Measurements from ENCODE around the gene OR8B8. TPM values are rescaled to one million over a fixed set of nuclear protein-coding genes. Genes with fewer than 3 reads are reported as not detected.
"Not testable (repeated sequence)": the region's sequence is repeated elsewhere in the genome, so short reads cannot be mapped to it uniquely, and the experiment has no call there.

Gene OR8B8
- not detected for total RNA-seq
- long read RNA-seq, donor 1: 0 reads
- long read RNA-seq, donor 2: 0 reads

GRCh38 chr11:124445646-124446150 is at the start of gene OR8B8:
Gene OR8B8 (minus strand): TSS chr11:124445696. CDS start chr11:124441085, 4,611 bp downstream.
- intact Hi-C loops (cut with DNase I): no loop called here
- no peak for DNase-seq (ENCODE audit: low spot score)

GRCh38 chr11:124493016-124493655 is 47.6 kb upstream of the OR8B8 start:
- no peak for DNase-seq (ENCODE audit: low spot score)
- intact Hi-C loops (cut with DNase I): no loop called here

- intact Hi-C loops (cut with DNase I): no loop called here
- no peak for DNase-seq (ENCODE audit: low spot score)
These were observed 37.9 kb upstream of the OR8B8 start for GRCh38 chr11:124483422-124483821.

GRCh38 chr11:124482362-124483147 is 37.1 kb upstream of the OR8B8 start:
- no peak for DNase-seq (ENCODE audit: low spot score)
- intact Hi-C loops (cut with DNase I): no loop called here

GRCh38 chr11:124481365-124482323 is 36.1 kb upstream of the OR8B8 start:
- DNase-seq (ENCODE audit: low spot score): no peak
- intact Hi-C loops (cut with DNase I): no loop called here

- no peak for DNase-seq (ENCODE audit: low spot score)
- intact Hi-C loops (cut with DNase I): no loop called here
These were observed 34.1 kb upstream of the OR8B8 start for GRCh38 chr11:124479561-124479960.

GRCh38 chr11:124475265-124475664 is 29.8 kb upstream of the OR8B8 start:
- no peak for DNase-seq (ENCODE audit: low spot score)
- intact Hi-C loops (cut with DNase I): no loop called here

- intact Hi-C loops (cut with DNase I): no loop called here
- DNase-seq (ENCODE audit: low spot score): no peak
These were observed 29.3 kb upstream of the OR8B8 start for GRCh38 chr11:124474779-124475178.

- intact Hi-C loops (cut with DNase I): no loop called here
- DNase-seq (ENCODE audit: low spot score): no peak
These were observed 28.6 kb upstream of the OR8B8 start for GRCh38 chr11:124474079-124474478.

- intact Hi-C loops (cut with DNase I): no loop called here
These were observed 28.0 kb upstream of the OR8B8 start for GRCh38 chr11:124473476-124473875.

GRCh38 chr11:124470561-124471227 is 25.2 kb upstream of the OR8B8 start:
- no peak for DNase-seq (ENCODE audit: low spot score)
- intact Hi-C loops (cut with DNase I): no loop called here

More at GRCh38 chr11:124473476-124473875, 28.0 kb upstream of the OR8B8 start:
- no peak for DNase-seq (ENCODE audit: low spot score)

GRCh38 chr11:124467381-124467927 is 22.0 kb upstream of the OR8B8 start:
- intact Hi-C loops (cut with DNase I): no loop called here
- no peak for DNase-seq (ENCODE audit: low spot score)

GRCh38 chr11:124465368-124465767 is 19.9 kb upstream of the OR8B8 start:
- intact Hi-C loops (cut with DNase I): no loop called here
- no peak for DNase-seq (ENCODE audit: low spot score)

GRCh38 chr11:124463990-124464389 is 18.5 kb upstream of the OR8B8 start:
- intact Hi-C loops (cut with DNase I): no loop called here
- DNase-seq (ENCODE audit: low spot score): no peak

- intact Hi-C loops (cut with DNase I): no loop called here
- DNase-seq (ENCODE audit: low spot score): no peak
These were observed 17.8 kb upstream of the OR8B8 start for GRCh38 chr11:124463324-124463723.

- intact Hi-C loops (cut with DNase I): no loop called here
These were observed 15.0 kb upstream of the OR8B8 start for GRCh38 chr11:124460459-124460858.

GRCh38 chr11:124459379-124459778 is 13.9 kb upstream of the OR8B8 start:
- intact Hi-C loops (cut with DNase I); DNase-seq (ENCODE audit: low spot score): not testable (repeated sequence)

More at GRCh38 chr11:124460459-124460858, 15.0 kb upstream of the OR8B8 start:
- no peak for DNase-seq (ENCODE audit: low spot score)

- DNase-seq (ENCODE audit: low spot score): no peak
- intact Hi-C loops (cut with DNase I): no loop called here
These were observed 9.1 kb upstream of the OR8B8 start for GRCh38 chr11:124454552-124454951.

GRCh38 chr11:124446916-124447315 is 1.4 kb upstream of the OR8B8 start:
- intact Hi-C loops (cut with DNase I): no loop called here
- no peak for DNase-seq (ENCODE audit: low spot score)
